T-helper 2 cell treated with Interferon-gamma antibody and Interleukin-4, amounts not matched to agents 100 ng/mL and 5 ng/mL, for 36 hours (primary cell): ENCODE data around the gene NUDT16L1. TPM values are rescaled to one million over a fixed set of nuclear protein-coding genes. Genes with fewer than 3 reads are reported as not detected.

Source experiments
- intact Hi-C: fragments of 100-400 bp; cut with micrococcal nuclease; formaldehyde crosslinking; loops from one replicate; pipeline ENCODE4 v1.15.1; 2023
- total RNA-seq: library from RNA; stranded (reverse); gene quantifications from 2 replicates; pipeline ENCODE4 v1.2.3, GENCODE V29; 2022

The NUDT16L1 gene
- total RNA-seq, 1 donor from 2014 or later: 33.4 TPM

GRCh38 chr16:4693956-4694641 is 737 bp downstream of the NUDT16L1 start:
- intact Hi-C loops: loop anchor here (1.0 to 10.0 kb wide), 6 partner anchors 17 to 261 kb away; partner anchors contain the start of genes ANKS3, DNAAF8, MGRN1 and SEC14L5

- intact Hi-C loops: loop anchor here (10.0 kb wide), 1 partner anchor 260 kb away; the partner anchor contains the start of gene SEC14L5
These were observed 1.5 kb downstream of the NUDT16L1 start for GRCh38 chr16:4694642-4695451.

GRCh38 chr16:4695473-4696171 is 2.3 kb downstream of the NUDT16L1 start:
- intact Hi-C loops: loop anchor here (10.0 kb wide), 1 partner anchor 259 kb away; the partner anchor contains the start of gene SEC14L5

- intact Hi-C loops: loop anchor here (10.0 kb wide), 1 partner anchor 258 kb away; the partner anchor contains the start of gene SEC14L5
These were observed 3.0 kb downstream of the NUDT16L1 start for GRCh38 chr16:4696172-4696904.

- intact Hi-C loops: loop anchor here (10.0 kb wide), 1 partner anchor 258 kb away; the partner anchor contains the start of gene SEC14L5
These were observed 3.8 kb downstream of the NUDT16L1 start for GRCh38 chr16:4696905-4697847.

- intact Hi-C loops: loop anchor here (10.0 kb wide), 1 partner anchor 257 kb away; the partner anchor contains the start of gene SEC14L5
These were observed 4.5 kb downstream of the NUDT16L1 start for GRCh38 chr16:4697848-4698291.

GRCh38 chr16:4698321-4699045 is 5.1 kb downstream of the NUDT16L1 start:
- intact Hi-C loops: loop anchor here (10.0 kb wide), 1 partner anchor 256 kb away; the partner anchor contains the start of gene SEC14L5

- intact Hi-C loops: loop anchor here (10.0 kb wide), 1 partner anchor 256 kb away; the partner anchor contains the start of gene SEC14L5
These were observed 5.7 kb downstream of the NUDT16L1 start for GRCh38 chr16:4699046-4699556.

- intact Hi-C loops: no loop called here
These were observed 7.1 kb downstream of the NUDT16L1 start for GRCh38 chr16:4700380-4700996.

GRCh38 chr16:4700997-4701743 is 7.8 kb downstream of the NUDT16L1 start:
- intact Hi-C loops: no loop called here

- intact Hi-C loops: no loop called here
These were observed 8.6 kb downstream of the NUDT16L1 start for GRCh38 chr16:4701791-4702465.

GRCh38 chr16:4702466-4702808 is 9.1 kb downstream of the NUDT16L1 start:
- intact Hi-C loops: no loop called here

GRCh38 chr16:4703906-4704305 is 10.5 kb downstream of the NUDT16L1 start:
- intact Hi-C loops: no loop called here

- intact Hi-C loops: no loop called here
These were observed 11.1 kb downstream of the NUDT16L1 start for GRCh38 chr16:4704491-4704890.

GRCh38 chr16:4704913-4705312 is 11.6 kb downstream of the NUDT16L1 start:
- intact Hi-C loops: no loop called here

GRCh38 chr16:4706871-4707270 is 13.5 kb downstream of the NUDT16L1 start:
- intact Hi-C loops: no loop called here

GRCh38 chr16:4709481-4709880 is 16.1 kb downstream of the NUDT16L1 start:
- intact Hi-C loops: no loop called here
